ENCODE measurements around the gene IL16. TPM values are rescaled to one million over a fixed set of nuclear protein-coding genes. Genes with fewer than 3 reads are reported as not detected.
"Not testable (repeated sequence)": the region's sequence is repeated elsewhere in the genome, so short reads cannot be mapped to it uniquely, and the experiment has no call there.

IL16 gene
- total RNA-seq, 1 experiment from 2014 or later, result not detected

GRCh38 chr15:81197688-81198281 lies 1.1 kb downstream of the IL16 start:
- H3K36me3 Mint-ChIP-seq (ENCODE audit: insufficient read depth, unreplicated experiment), result no peaks in the 10 kb centered on the region
- BruUV-seq (replicated peaks), result no TSS peak

GRCh38 chr15:81199031-81199779 lies 2.5 kb downstream of the IL16 start:
- no peak overlapping the region for H3K27ac Mint-ChIP-seq (ENCODE audit: unreplicated experiment)
- no peaks in the 10 kb centered on the region for H3K4me1 Mint-ChIP-seq (ENCODE audit: low read depth, unreplicated experiment)
- H3K4me3 Mint-ChIP-seq (ENCODE audit: low read depth, unreplicated experiment), result no peak overlapping the region
- BruUV-seq (replicated peaks), result no TSS peak
- DNase-seq, result no peak
- intact Hi-C loops (cut with micrococcal nuclease; ENCODE audit: unreplicated experiment), result no loop called here
- TF ChIP-seq, protein P1, sequence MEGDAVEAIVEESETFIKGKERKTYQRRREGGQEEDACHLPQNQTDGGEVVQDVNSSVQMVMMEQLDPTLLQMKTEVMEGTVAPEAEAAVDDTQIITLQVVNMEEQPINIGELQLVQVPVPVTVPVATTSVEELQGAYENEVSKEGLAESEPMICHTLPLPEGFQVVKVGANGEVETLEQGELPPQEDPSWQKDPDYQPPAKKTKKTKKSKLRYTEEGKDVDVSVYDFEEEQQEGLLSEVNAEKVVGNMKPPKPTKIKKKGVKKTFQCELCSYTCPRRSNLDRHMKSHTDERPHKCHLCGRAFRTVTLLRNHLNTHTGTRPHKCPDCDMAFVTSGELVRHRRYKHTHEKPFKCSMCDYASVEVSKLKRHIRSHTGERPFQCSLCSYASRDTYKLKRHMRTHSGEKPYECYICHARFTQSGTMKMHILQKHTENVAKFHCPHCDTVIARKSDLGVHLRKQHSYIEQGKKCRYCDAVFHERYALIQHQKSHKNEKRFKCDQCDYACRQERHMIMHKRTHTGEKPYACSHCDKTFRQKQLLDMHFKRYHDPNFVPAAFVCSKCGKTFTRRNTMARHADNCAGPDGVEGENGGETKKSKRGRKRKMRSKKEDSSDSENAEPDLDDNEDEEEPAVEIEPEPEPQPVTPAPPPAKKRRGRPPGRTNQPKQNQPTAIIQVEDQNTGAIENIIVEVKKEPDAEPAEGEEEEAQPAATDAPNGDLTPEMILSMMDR (IDR thresholded peaks at IDR 0.05; ENCODE audit: unreplicated experiment), result no peak
- CTCF ChIA-PET, result no interaction called here
- no peaks in the 10 kb centered on the region for H3K9me3 Mint-ChIP-seq (ENCODE audit: low read depth, unreplicated experiment)
- peaks cover 45% of the 10 kb centered on the region for H3K27me3 Mint-ChIP-seq (ENCODE audit: unreplicated experiment)
- no peaks in the 10 kb centered on the region for H3K36me3 Mint-ChIP-seq (ENCODE audit: insufficient read depth, unreplicated experiment)

More at GRCh38 chr15:81197688-81198281, 1.1 kb downstream of the IL16 start:
- no peaks in the 10 kb centered on the region for H3K9me3 Mint-ChIP-seq (ENCODE audit: low read depth, unreplicated experiment)
- no peaks in the 10 kb centered on the region for H3K4me1 Mint-ChIP-seq (ENCODE audit: low read depth, unreplicated experiment)
- peaks cover 57% of the 10 kb centered on the region for H3K27me3 Mint-ChIP-seq (ENCODE audit: unreplicated experiment)
- no peak overlapping the region for H3K27ac Mint-ChIP-seq (ENCODE audit: unreplicated experiment)
- H3K4me3 Mint-ChIP-seq (ENCODE audit: low read depth, unreplicated experiment), result no peak overlapping the region
- DNase-seq, result no peak
- CTCF ChIA-PET, result no interaction called here
- intact Hi-C loops (cut with micrococcal nuclease; ENCODE audit: unreplicated experiment), result no loop called here
- TF ChIP-seq, protein P1 (IDR thresholded peaks at IDR 0.05; ENCODE audit: unreplicated experiment), result no peak

DNA sequence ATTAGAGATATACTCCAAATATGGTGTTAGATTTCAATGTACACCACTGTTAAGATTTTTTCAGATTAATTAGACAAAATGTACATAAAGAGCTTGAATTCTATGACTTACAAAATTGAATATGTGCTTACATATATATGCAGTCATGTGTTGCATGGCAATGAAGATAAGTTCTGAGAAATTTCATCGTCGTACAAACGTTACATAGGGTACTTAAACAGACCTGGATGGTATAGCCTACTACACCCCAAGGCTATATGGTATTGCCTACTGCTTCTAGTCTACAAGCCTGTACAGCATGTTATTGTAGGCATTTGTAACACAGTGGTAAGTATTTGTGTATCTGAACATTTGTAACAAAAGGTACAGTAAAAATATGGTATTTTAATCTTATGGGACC lies 9.3 kb downstream of the IL16 start:
- H3K36me3 Mint-ChIP-seq (ENCODE audit: insufficient read depth, unreplicated experiment), result no peaks in the 10 kb centered on the region
- DNase-seq, result no peak
- H3K4me1 Mint-ChIP-seq (ENCODE audit: low read depth, unreplicated experiment), result no peaks in the 10 kb centered on the region
- peaks cover 34% of the 10 kb centered on the region for H3K27me3 Mint-ChIP-seq (ENCODE audit: unreplicated experiment)
- no peak overlapping the region for H3K27ac Mint-ChIP-seq (ENCODE audit: unreplicated experiment)
- TF ChIP-seq, protein P1 (IDR thresholded peaks at IDR 0.05; ENCODE audit: unreplicated experiment), result no peak
- no TSS peak for BruUV-seq (replicated peaks)
- H3K4me3 Mint-ChIP-seq (ENCODE audit: low read depth, unreplicated experiment), result no peak overlapping the region
- H3K9me3 Mint-ChIP-seq (ENCODE audit: low read depth, unreplicated experiment), result no peaks in the 10 kb centered on the region
- CTCF ChIA-PET, result no interaction called here
- intact Hi-C loops (cut with micrococcal nuclease; ENCODE audit: unreplicated experiment), result no loop called here

DNA sequence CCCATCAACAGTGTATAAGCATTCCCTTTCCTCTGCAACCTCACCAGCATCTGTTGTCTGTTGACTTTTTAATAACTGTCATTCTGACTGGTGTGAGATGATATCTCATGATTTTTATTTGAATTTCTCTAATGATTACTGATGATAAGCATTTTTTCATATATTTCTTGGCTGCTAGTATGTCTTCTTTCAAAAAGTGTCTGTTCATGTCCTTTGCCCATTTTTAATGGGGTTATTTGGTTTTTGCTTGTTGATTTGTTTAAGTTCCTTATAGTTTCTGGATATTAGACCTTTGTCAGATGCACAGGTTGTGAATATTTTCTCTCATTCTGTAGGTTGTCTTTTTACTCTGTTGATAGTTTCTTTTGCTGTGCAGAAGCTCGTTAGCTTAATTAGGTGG lies 11.3 kb downstream of the IL16 start:
- H3K27ac Mint-ChIP-seq (ENCODE audit: unreplicated experiment); DNase-seq; H3K9me3 Mint-ChIP-seq (ENCODE audit: low read depth, unreplicated experiment); CTCF ChIA-PET; H3K4me1 Mint-ChIP-seq (ENCODE audit: low read depth, unreplicated experiment); BruUV-seq (replicated peaks); H3K4me3 Mint-ChIP-seq (ENCODE audit: low read depth, unreplicated experiment); H3K36me3 Mint-ChIP-seq (ENCODE audit: insufficient read depth, unreplicated experiment); intact Hi-C loops (cut with micrococcal nuclease; ENCODE audit: unreplicated experiment): not testable (repeated sequence)
- peaks cover 34% of the 10 kb centered on the region for H3K27me3 Mint-ChIP-seq (ENCODE audit: unreplicated experiment)

- Mint-ChIP-seq H3K27me3 (ENCODE audit: unreplicated experiment) (peaks cover 40% of the 10 kb centered on the region), H3K9me3 (ENCODE audit: low read depth, unreplicated experiment) (no peaks in the 10 kb centered on the region), H3K4me3 (ENCODE audit: low read depth, unreplicated experiment) (no peak overlapping the region), H3K4me1 (ENCODE audit: low read depth, unreplicated experiment) (no peaks in the 10 kb centered on the region), H3K36me3 (ENCODE audit: insufficient read depth, unreplicated experiment) (no peaks in the 10 kb centered on the region), H3K27ac (ENCODE audit: unreplicated experiment) (no peak overlapping the region)
- intact Hi-C loops (cut with micrococcal nuclease; ENCODE audit: unreplicated experiment), result no loop called here
- CTCF ChIA-PET, result no interaction called here
- TF ChIP-seq, protein P1 (IDR thresholded peaks at IDR 0.05; ENCODE audit: unreplicated experiment), result no peak
- DNase-seq, result no peak
- BruUV-seq (replicated peaks), result no TSS peak
These were observed 13.0 kb downstream of the IL16 start for GRCh38 chr15:81209635-81210034.
